ENCODE data around the gene SHC3.

DNA sequence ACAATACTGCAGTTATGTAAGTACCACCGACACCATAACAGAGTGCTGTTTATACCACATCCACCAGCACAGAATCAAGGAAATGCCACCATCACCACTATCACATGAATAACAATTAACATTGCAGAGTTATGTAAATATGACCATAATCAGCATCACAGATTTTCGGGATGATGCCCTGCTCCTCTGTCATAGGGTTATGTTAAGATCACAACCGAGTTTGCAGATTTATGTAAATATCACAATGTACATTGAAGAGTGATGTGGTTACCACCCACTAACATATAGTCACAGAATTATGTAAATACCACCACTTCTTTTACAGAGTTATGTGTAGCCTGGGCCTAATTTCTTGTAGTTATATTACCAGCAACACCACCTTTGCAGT lies 61.8 kb downstream of the SHC3 start:
- TF ChIP-seq, protein P1, sequence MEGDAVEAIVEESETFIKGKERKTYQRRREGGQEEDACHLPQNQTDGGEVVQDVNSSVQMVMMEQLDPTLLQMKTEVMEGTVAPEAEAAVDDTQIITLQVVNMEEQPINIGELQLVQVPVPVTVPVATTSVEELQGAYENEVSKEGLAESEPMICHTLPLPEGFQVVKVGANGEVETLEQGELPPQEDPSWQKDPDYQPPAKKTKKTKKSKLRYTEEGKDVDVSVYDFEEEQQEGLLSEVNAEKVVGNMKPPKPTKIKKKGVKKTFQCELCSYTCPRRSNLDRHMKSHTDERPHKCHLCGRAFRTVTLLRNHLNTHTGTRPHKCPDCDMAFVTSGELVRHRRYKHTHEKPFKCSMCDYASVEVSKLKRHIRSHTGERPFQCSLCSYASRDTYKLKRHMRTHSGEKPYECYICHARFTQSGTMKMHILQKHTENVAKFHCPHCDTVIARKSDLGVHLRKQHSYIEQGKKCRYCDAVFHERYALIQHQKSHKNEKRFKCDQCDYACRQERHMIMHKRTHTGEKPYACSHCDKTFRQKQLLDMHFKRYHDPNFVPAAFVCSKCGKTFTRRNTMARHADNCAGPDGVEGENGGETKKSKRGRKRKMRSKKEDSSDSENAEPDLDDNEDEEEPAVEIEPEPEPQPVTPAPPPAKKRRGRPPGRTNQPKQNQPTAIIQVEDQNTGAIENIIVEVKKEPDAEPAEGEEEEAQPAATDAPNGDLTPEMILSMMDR (IDR thresholded peaks at IDR 0.05): no peak
- TF ChIP-seq POLR2A (IDR thresholded peaks at IDR 0.05): no peak
- TF ChIP-seq EP300 (IDR thresholded peaks at IDR 0.05): no peak

Data from stomach (tissue), 4 donors.